Islet precursor cell (in vitro differentiated cells): Measurements from ENCODE around the gene SPON2.

Experiments
- DNase-seq: peaks from one replicate; pipeline ENCODE4 v3.0.0-alpha.2; 2018

SPON2 gene

GRCh38 chr4:1194010-1194900, 21.9 kb upstream of the SPON2 start:
- no peak for DNase-seq

- DNase-seq = no peak
These were observed 21.0 kb upstream of the SPON2 start for GRCh38 chr4:1193206-1194009.

- no peak for DNase-seq
These were observed 20.3 kb upstream of the SPON2 start for GRCh38 chr4:1192493-1193205.

GRCh38 chr4:1192091-1192492, 19.7 kb upstream of the SPON2 start:
- no peak for DNase-seq

- no peak for DNase-seq
These were observed 19.2 kb upstream of the SPON2 start for GRCh38 chr4:1191621-1192020.

- no peak for DNase-seq
These were observed 14.8 kb upstream of the SPON2 start for GRCh38 chr4:1187182-1187581.

- DNase-seq = no peak
These were observed 11.8 kb upstream of the SPON2 start for GRCh38 chr4:1183985-1184773.

GRCh38 chr4:1182313-1182712, 9.9 kb upstream of the SPON2 start:
- no peak for DNase-seq

- no peak for DNase-seq
These were observed 8.3 kb upstream of the SPON2 start for GRCh38 chr4:1180663-1181062.

- DNase-seq = no peak
These were observed 7.6 kb upstream of the SPON2 start for GRCh38 chr4:1179976-1180375.

GRCh38 chr4:1179089-1179441, 6.7 kb upstream of the SPON2 start:
- peak; percentile 54 for DNase-seq

GRCh38 chr4:1178300-1179088, 6.1 kb upstream of the SPON2 start:
- no peak for DNase-seq

- DNase-seq = peak; percentile 47
These were observed 5.1 kb upstream of the SPON2 start for GRCh38 chr4:1177274-1178141.

GRCh38 chr4:1176398-1177273, 4.3 kb upstream of the SPON2 start:
- DNase-seq = no peak

- no peak for DNase-seq
These were observed 3.3 kb upstream of the SPON2 start for GRCh38 chr4:1175635-1176229.

- peak; percentile 49 for DNase-seq
These were observed 2.7 kb upstream of the SPON2 start for GRCh38 chr4:1174941-1175634.

- DNase-seq = peak; percentile 59
These were observed 781 bp upstream of the SPON2 start for GRCh38 chr4:1172971-1173757.
